C4-2B (cell line): ENCODE results near the gene PDCL3.

Source experiments
- H3K27ac ChIP-seq: fragments of 450-650 bp; 2 replicates; pipeline ENCODE4 v1.5.1; 2017
- ZFX ChIP-seq: fragments of 450-650 bp; IDR thresholded peaks from 2 replicates; pipeline ENCODE4 v1.6.1; 2017
- TF ChIP-seq, protein P1 (sequence below): fragments of 450-650 bp; conservative IDR thresholded peaks from 2 replicates; pipeline ENCODE4 v1.5.1; 2017; ENCODE audit warnings: mild to moderate bottlenecking

PDCL3 gene

GRCh38 chr2:100611079-100612029, 48.6 kb downstream of the PDCL3 start:
- TF ChIP-seq, protein P1, sequence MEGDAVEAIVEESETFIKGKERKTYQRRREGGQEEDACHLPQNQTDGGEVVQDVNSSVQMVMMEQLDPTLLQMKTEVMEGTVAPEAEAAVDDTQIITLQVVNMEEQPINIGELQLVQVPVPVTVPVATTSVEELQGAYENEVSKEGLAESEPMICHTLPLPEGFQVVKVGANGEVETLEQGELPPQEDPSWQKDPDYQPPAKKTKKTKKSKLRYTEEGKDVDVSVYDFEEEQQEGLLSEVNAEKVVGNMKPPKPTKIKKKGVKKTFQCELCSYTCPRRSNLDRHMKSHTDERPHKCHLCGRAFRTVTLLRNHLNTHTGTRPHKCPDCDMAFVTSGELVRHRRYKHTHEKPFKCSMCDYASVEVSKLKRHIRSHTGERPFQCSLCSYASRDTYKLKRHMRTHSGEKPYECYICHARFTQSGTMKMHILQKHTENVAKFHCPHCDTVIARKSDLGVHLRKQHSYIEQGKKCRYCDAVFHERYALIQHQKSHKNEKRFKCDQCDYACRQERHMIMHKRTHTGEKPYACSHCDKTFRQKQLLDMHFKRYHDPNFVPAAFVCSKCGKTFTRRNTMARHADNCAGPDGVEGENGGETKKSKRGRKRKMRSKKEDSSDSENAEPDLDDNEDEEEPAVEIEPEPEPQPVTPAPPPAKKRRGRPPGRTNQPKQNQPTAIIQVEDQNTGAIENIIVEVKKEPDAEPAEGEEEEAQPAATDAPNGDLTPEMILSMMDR: no peak
- TF ChIP-seq ZFX: no peak
- H3K27ac ChIP-seq: no peak overlapping the region

GRCh38 chr2:100612388-100613000, 49.7 kb downstream of the PDCL3 start:
- TF ChIP-seq, protein P1: no peak
- H3K27ac ChIP-seq: no peak overlapping the region

DNA sequence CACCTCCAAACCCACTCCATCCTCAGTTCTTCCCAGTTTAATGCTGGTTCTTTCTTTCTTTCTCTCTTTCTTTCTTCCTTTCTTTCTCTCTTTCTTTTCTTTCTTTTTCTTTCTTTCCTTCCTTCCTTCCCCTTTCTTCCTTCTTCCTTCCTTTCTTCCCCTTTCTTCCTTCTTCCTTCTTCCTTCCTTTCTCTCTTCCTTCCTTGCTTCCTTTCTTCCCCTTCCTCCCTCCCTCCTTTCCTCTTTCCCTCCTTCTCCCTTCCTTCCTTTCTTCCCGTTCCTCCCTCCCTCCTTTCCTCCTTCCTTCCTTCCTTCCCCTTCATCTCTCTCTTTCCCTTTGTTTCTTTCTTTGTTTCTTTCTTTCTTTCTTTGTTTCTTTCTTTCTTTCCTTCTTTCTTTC, 50.9 kb downstream of the PDCL3 start:
- TF ChIP-seq, protein P1: no peak
- TF ChIP-seq ZFX: no peak
- H3K27ac ChIP-seq: no peak overlapping the region

DNA sequence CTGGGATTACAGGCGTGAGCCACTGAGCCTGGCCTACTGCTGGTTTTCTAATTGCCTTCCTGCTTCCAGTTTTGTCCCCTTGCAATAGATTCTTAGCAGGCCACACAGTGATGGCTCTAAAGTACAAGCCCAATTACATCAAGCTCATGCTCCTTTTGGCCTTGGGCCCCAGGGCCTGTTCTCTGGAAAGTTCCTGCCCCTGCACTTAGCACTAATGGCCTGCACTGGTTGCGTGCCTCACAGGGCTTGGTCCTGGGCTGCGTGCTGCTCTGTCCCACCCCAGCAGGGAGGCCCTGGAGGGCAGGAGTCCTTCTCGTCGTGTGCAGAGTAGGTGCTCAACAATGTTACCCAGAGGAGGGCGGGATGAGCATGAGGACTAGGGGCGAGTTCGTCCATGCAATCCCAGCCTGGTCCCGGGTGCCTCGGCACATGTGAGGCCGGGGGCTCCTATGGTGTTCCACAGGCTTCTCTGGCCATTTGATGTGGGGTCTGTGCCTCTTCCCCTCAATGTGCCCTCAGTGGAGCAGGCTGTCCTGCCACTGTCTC, 51.7 kb downstream of the PDCL3 start:
- no peak for TF ChIP-seq ZFX
- H3K27ac ChIP-seq: no peak overlapping the region

DNA sequence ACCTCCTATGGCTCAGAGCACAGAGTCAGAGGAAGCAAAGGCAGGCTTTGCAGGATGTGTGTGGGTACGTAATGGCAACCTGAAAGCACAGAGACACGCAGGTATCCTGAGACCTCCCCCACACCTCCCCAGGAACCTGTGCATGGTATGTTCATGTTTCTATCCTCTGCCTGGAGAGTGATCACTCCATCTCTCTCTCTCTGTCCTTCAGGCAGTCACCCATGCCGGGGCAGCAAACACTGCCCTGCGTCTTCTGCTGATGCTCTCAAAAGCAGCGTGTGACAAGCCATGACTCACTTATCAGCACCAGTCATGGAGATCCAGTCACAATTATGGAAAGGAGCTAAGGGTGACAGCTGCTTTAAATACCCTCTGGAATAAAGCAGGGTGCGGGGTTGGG, 52.7 kb downstream of the PDCL3 start:
- TF ChIP-seq ZFX: no peak
- TF ChIP-seq, protein P1: no peak
- H3K27ac ChIP-seq: no peak overlapping the region

DNA sequence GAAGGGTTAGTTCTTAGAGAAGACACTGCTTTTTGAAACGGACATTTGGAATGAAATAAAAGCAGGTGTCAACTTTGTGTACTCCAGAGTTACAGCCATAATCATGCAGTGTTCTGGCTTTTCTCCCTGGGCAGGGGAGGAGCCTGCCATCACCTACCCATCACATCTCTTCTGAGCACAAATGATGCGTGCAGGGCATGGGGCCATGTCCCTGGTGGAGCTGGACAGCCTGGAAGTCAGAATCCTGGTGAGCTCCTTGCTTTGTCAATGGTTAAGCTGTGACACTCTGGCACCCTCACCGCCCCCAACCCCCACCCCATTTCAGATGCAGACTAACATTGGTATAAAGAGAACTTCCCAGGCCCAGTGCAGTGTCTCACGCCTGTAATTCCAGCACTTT, 53.1 kb downstream of the PDCL3 start:
- TF ChIP-seq, protein P1: no peak
- no peak for TF ChIP-seq ZFX
- no peak overlapping the region for H3K27ac ChIP-seq

DNA sequence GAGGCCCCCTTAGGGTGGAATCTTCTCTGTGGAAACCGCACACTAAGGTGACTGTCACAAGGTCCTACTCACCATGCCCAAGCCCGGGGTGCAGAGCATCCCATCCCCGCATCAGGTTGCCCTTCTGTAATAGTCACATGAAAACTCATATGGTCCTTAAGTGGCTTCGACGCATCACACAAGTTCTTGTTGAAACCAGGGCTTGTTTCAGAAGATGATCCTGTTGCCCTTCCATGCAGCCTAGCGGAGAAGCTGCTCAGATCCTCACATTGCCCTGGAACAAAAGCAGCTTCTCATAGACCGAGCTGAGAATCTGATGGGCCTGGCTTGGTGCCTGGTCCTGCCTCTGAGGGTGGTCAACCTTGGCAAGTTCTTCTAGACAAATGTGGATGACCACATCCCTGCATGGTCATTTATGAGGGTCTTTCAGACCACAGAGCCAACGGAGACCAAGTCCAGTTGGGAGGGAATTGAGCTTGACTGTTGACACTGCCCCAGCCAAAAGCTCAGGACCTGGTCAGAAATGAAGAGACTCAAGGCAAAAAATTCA, 54.1 kb downstream of the PDCL3 start:
- H3K27ac ChIP-seq: no peak overlapping the region
- TF ChIP-seq, protein P1: no peak
- no peak for TF ChIP-seq ZFX
